Heart left ventricle (tissue), 13 donors: ENCODE results near the gene EN1.

Source experiments
- CTCF ChIP-seq, 12 donors: fragments of 200-600 bp; sonication (generic) in 4 of 12; IDR thresholded peaks; one replicate each; pipeline versions ENCODE4 v1.5.0 to v1.8.0; 2018 to 2022; ENCODE audit warnings: antibody characterized with exemption in 12 of 12, mild to moderate bottlenecking in 5 of 12
- POLR2A ChIP-seq, 2 donors: fragments of 450-650 bp; IDR thresholded peaks; one replicate each; pipeline ENCODE4 v1.6.1; 2017; ENCODE audit warnings: antibody characterized with exemption in 2 of 2, mild to moderate bottlenecking in 2 of 2, moderate library complexity in 2 of 2
- donor health status: ischemic (EF 13 %, LVEDD 7.1; RV severe dilation, severe dysfunction).
- donor health status: DM: no; HTN: yes; CAD: no.
- donor health status: DM: no; HTN: no; CAD: no.
- donor health status: ischemic (EF 25% LVEDD 6.9; RV normal size, moderate dysfunction).
- donor health status: ischemic (EF 25% LVEDD 5.7; RV mildly dilated, moderate dysfunction).
- donor health status: ischemic (EF 35%, LVEDD 5.7; RV mildly dilated, moderate dysfunction).
- donor health status: nonischemic (EF 11% LVEDD 7.7; RV severe dilation, severe dysfunction).
- donor health status: DM: yes; HTN: yes; CAD: no.
- donor health status: PGD.
- donor health status: ischemic (EF 29% LVEDD 5.4; RV normal size, mild dysfunction).
- donor health status: nonischemic (EF 23%, LVEDD 6.1; RV moderate dilation, normal function).

DNA sequence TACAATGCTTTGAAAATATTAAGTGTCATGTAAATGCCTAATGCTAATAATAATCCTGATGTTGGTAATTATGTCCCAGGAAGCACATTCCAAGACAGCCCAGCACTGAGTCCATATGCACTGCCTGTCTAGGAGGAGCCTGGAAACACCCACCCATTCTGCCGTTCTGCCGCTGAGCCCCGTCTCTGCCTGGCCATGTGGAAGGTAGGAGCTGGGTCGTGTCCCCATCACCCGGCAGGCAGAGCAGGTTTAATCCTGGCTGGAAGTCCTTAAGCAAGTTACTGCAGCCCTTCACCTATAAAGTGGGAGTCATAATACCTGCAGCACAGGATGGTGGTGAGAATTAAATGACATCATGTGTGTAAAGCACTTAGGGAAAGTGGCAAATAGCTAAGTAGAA is 13.1 kb upstream of the EN1 start:
- TF ChIP-seq POLR2A (IDR thresholded peaks at IDR 0.05): no peak
- TF ChIP-seq CTCF (IDR thresholded peaks at IDR 0.05): no peak
